ENCODE data around the gene HTRA2.

Gene HTRA2

DNA sequence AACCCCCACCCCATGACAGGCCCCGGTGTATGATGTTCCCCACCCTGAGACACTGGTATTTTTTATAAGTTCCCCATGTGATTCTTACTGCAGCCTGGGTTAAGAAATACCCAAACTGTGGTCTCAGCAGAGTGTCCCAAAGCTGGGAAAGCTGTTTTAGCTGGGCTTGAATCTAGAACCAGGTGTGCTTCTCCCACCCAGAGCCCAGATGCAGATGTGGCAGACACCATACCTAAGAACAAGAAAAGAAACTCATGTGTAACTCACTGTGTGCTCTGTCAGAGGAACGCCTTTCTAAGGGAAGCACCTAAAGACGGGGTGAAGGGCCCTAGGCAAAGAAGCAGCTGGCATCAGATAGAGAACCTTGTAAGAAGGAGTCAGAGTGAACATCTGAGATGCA is 48.7 kb downstream of the HTRA2 start:
- CTCF ChIA-PET, result interaction anchor here (1.2 to 21.1 kb wide), 3 partner anchors 8 to 92 kb away, joined by 3 to 401 read pairs (median 204); partner anchors contain the start of genes CCDC142 and TTC31
- DNase-seq (ENCODE audit: low read depth, low spot score), result no peak
- POLR2A ChIA-PET, result interaction anchor here (0.6 to 1.3 kb wide), 2 partner anchors 14 to 79 kb away, joined by 3 read pairs; no protein-coding TSS in a partner anchor
- TF ChIP-seq, protein P1, sequence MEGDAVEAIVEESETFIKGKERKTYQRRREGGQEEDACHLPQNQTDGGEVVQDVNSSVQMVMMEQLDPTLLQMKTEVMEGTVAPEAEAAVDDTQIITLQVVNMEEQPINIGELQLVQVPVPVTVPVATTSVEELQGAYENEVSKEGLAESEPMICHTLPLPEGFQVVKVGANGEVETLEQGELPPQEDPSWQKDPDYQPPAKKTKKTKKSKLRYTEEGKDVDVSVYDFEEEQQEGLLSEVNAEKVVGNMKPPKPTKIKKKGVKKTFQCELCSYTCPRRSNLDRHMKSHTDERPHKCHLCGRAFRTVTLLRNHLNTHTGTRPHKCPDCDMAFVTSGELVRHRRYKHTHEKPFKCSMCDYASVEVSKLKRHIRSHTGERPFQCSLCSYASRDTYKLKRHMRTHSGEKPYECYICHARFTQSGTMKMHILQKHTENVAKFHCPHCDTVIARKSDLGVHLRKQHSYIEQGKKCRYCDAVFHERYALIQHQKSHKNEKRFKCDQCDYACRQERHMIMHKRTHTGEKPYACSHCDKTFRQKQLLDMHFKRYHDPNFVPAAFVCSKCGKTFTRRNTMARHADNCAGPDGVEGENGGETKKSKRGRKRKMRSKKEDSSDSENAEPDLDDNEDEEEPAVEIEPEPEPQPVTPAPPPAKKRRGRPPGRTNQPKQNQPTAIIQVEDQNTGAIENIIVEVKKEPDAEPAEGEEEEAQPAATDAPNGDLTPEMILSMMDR (IDR thresholded peaks at IDR 0.05; ENCODE audit: insufficient read depth, low read length, missing control alignments), result no peak
- H3K4me3 ChIP-seq (ENCODE audit: low read depth, low read length), result no peak overlapping the region

DNA sequence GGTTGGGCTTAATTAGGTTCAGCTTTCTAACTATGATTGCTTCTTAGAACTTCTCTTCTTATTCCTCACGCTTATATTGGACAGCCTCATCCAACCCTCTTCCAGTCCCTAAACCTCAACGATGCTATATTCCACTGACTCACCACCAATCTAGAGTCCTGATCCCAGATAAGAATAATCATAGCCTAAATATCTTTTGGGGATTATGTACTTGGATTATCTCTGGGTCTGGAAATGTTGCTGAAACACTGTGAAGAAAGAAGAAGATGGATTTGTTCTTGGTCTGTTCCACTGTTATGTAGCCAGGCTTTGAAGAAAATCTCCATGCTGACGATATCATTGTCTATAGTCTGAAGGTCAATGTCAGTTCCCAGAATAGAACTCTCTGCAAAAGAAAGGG is 51.7 kb downstream of the HTRA2 start:
- ChIA-PET CTCF (interaction anchor here (9.3 to 21.1 kb wide), 4 partner anchors 8 to 95 kb away, joined by 137 to 401 read pairs (median 203); partner anchors contain the start of genes AUP1, CCDC142, HTRA2 and LBX2), POLR2A (no interaction called here)
- TF ChIP-seq, protein P1 (IDR thresholded peaks at IDR 0.05; ENCODE audit: insufficient read depth, low read length, missing control alignments), result no peak
- no peak overlapping the region for H3K4me3 ChIP-seq (ENCODE audit: low read depth, low read length)
- DNase-seq (ENCODE audit: low read depth, low spot score), result no peak

DNA sequence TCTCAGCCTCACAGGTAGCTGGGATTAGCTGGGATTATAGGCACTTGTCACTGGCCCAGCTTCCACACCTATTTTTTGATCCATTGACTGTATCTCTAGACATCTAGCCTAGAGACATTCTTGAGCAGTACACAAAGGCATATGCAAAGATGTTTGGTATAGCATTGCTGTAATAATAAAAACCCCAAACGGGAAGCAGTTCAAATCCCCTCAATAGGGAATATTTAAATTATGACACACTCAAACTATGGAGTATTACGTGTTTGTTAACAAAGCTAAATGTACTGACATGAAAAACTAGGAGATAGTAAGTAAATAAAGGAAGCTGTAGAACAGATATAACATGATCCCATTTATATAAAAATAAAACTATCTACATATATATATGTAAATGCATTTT is 52.5 kb downstream of the HTRA2 start:
- TF ChIP-seq, protein P1 (IDR thresholded peaks at IDR 0.05; ENCODE audit: insufficient read depth, low read length, missing control alignments), result no peak
- no peak for DNase-seq (ENCODE audit: low read depth, low spot score)
- POLR2A ChIA-PET, result interaction anchor here (2.2 kb wide), 1 partner anchor 99 kb away, joined by 10 read pairs; the partner anchor contains the start of genes CCDC142 and TTC31
- CTCF ChIA-PET, result interaction anchor here (0.9 to 21.1 kb wide), 6 partner anchors 9 to 190 kb away, joined by 3 to 401 read pairs (median 170); partner anchors contain the start of genes AUP1, CCDC142, HTRA2 and LBX2
- no peak overlapping the region for H3K4me3 ChIP-seq (ENCODE audit: low read depth, low read length)

All from AG04449 (cell line).